H9 (cell line): Measurements from ENCODE around the gene PHAX. TPM values are rescaled to one million over a fixed set of nuclear protein-coding genes. Genes with fewer than 3 reads are reported as not detected.

Experiments
- DNase-seq: peaks from one replicate; pipeline ENCODE4 v3.0.0-alpha.2; 2017
- H2AFZ ChIP-seq: one replicate; pipeline ENCODE4 v1.6.1; 2013; ENCODE audit warnings: mild to moderate bottlenecking, low read length, control low read depth, moderate library complexity
- H2AK5ac ChIP-seq: 2 replicates; pipeline ENCODE4 v1.6.1; 2013; ENCODE audit warnings: low read length, control low read depth, mixed read lengths; ENCODE audit not compliant: insufficient read length
- H2BK120ac ChIP-seq: one replicate; pipeline ENCODE4 v1.6.1; 2013; ENCODE audit warnings: low read depth, mild to moderate bottlenecking, low read length, control low read depth, inconsistent platforms; ENCODE audit not compliant: poor library complexity, severe bottlenecking
- H2BK12ac ChIP-seq: 2 replicates; pipeline ENCODE4 v1.6.1; 2013; ENCODE audit warnings: low read length, control low read depth, mixed read lengths, low read depth; ENCODE audit not compliant: insufficient read length
- H2BK15ac ChIP-seq: 2 replicates; pipeline ENCODE4 v1.6.1; 2013; ENCODE audit warnings: low read depth, low read length, control low read depth
- H2BK20ac ChIP-seq: one replicate; pipeline ENCODE4 v1.6.1; 2013; ENCODE audit warnings: low read depth, mild to moderate bottlenecking, low read length, control low read depth, inconsistent platforms; ENCODE audit not compliant: poor library complexity, severe bottlenecking
- H2BK5ac ChIP-seq: 2 replicates; pipeline ENCODE4 v1.6.1; 2013; ENCODE audit warnings: low read length, control low read depth, mixed read lengths; ENCODE audit not compliant: insufficient read length
- H3K14ac ChIP-seq: 2 replicates; pipeline ENCODE4 v1.6.1; 2013; ENCODE audit warnings: low read length, control low read depth; ENCODE audit not compliant: insufficient read depth
- H3K18ac ChIP-seq: 2 replicates; pipeline ENCODE4 v1.6.1; 2013; ENCODE audit warnings: low read depth, mild to moderate bottlenecking, mixed read lengths, low read length, control low read depth; ENCODE audit not compliant: insufficient read length
- H3K23ac ChIP-seq: 2 replicates; pipeline ENCODE4 v1.6.1; 2013; ENCODE audit warnings: low read length, control low read depth, mixed read lengths, low read depth; ENCODE audit not compliant: insufficient read length
- H3K23me2 ChIP-seq: 2 replicates; pipeline ENCODE4 v1.6.1; 2013; ENCODE audit warnings: low read depth, mild to moderate bottlenecking, mixed read lengths, low read length, control low read depth; ENCODE audit not compliant: insufficient read length, poor library complexity, severe bottlenecking
- H3K27ac ChIP-seq: 2 replicates; pipeline ENCODE4 v1.5.1; 2013; ENCODE audit warnings: low read length, control low read depth, mixed read lengths, low read depth; ENCODE audit not compliant: insufficient read length
- H3K27me3 ChIP-seq: 2 replicates; pipeline ENCODE4 v1.6.1; 2013; ENCODE audit warnings: low read length, control low read depth, inconsistent platforms; ENCODE audit not compliant: insufficient read depth
- H3K4ac ChIP-seq: 2 replicates; pipeline ENCODE4 v1.6.1; 2013; ENCODE audit warnings: low read depth, mild to moderate bottlenecking, control low read depth, inconsistent platforms, low read length, moderate library complexity
- H3K4me1 ChIP-seq: 2 replicates; pipeline ENCODE4 v1.6.1; 2013; ENCODE audit warnings: low read length, control low read depth, inconsistent platforms; ENCODE audit not compliant: insufficient read depth
- H3K4me2 ChIP-seq: 2 replicates; pipeline ENCODE4 v1.6.1; 2013; ENCODE audit warnings: low read length, control low read depth, mixed read lengths; ENCODE audit not compliant: insufficient read length, insufficient read depth
- H3K56ac ChIP-seq: 2 replicates; pipeline ENCODE4 v1.6.1; 2013; ENCODE audit warnings: low read depth, mild to moderate bottlenecking, mixed read lengths, low read length, control low read depth; ENCODE audit not compliant: insufficient read length
- H3K79me1 ChIP-seq: 2 replicates; pipeline ENCODE4 v1.6.1; 2013; ENCODE audit warnings: low read depth, mild to moderate bottlenecking, moderate library complexity, low read length, control low read depth, inconsistent platforms; ENCODE audit not compliant: insufficient read depth, poor library complexity, severe bottlenecking
- H3K79me2 ChIP-seq: 2 replicates; pipeline ENCODE4 v1.6.1; 2013; ENCODE audit warnings: low read length, control low read depth, inconsistent platforms; ENCODE audit not compliant: insufficient read depth
- H3K9ac ChIP-seq: 2 replicates; pipeline ENCODE4 v1.6.1; 2013; ENCODE audit warnings: low read length, control low read depth, mixed read lengths; ENCODE audit not compliant: insufficient read length; ENCODE audit errors: extremely low read depth
- H3K9me3 ChIP-seq: one replicate; pipeline ENCODE4 v1.6.1; 2013; ENCODE audit warnings: low read depth, low read length, inconsistent platforms; ENCODE audit not compliant: control insufficient read depth
- H3T11ph ChIP-seq: one replicate; pipeline ENCODE4 v1.6.1; 2013; ENCODE audit warnings: mild to moderate bottlenecking, low read length, control low read depth, inconsistent platforms
- H4K20me1 ChIP-seq: one replicate; pipeline ENCODE4 v1.6.1; 2013; ENCODE audit not compliant: control insufficient read depth, insufficient read length, insufficient read depth
- H4K5ac ChIP-seq: 2 replicates; pipeline ENCODE4 v1.6.1; 2013; ENCODE audit warnings: low read depth, mild to moderate bottlenecking, mixed read lengths, low read length, control low read depth; ENCODE audit not compliant: insufficient read length
- H4K8ac ChIP-seq: replicated peaks from 2 replicates; pipeline ENCODE4 v1.6.1; 2013; ENCODE audit warnings: low read length, control low read depth, mixed read lengths, low read depth; ENCODE audit not compliant: insufficient read length
- H4K91ac ChIP-seq: 2 replicates; pipeline ENCODE4 v1.6.1; 2013; ENCODE audit warnings: low read depth, mild to moderate bottlenecking, moderate library complexity, mixed read lengths, low read length, control low read depth; ENCODE audit not compliant: insufficient read length
- H3K27ac Mint-ChIP-seq, 3 experiments: 2 replicates in 2 of 3; 3 replicates in 1 of 3; pipeline ENCODE4 v1.8.0; 2020 to 2021; ENCODE audit warnings: mixed read lengths in 3 of 3, mild to moderate bottlenecking in 1 of 3, moderate library complexity in 1 of 3
- H3K27me3 Mint-ChIP-seq: 2 replicates; pipeline ENCODE4 v1.8.0; 2021; ENCODE audit warnings: low read depth, mild to moderate bottlenecking, moderate library complexity, mixed read lengths
- H3K36me3 Mint-ChIP-seq, 3 experiments: 2 replicates in 2 of 3; 3 replicates in 1 of 3; pipeline ENCODE4 v1.8.0; 2020 to 2021; ENCODE audit warnings: low read depth in 3 of 3, mixed read lengths in 3 of 3; ENCODE audit not compliant: insufficient read depth in 1 of 3
- H3K4me1 Mint-ChIP-seq, 2 experiments: 2 replicates each; pipeline ENCODE4 v1.8.0; 2020; ENCODE audit warnings: mixed read lengths in 2 of 2
- H3K4me3 Mint-ChIP-seq, 2 experiments: 2 replicates in 1 of 2; 3 replicates in 1 of 2; pipeline ENCODE4 v1.8.0; 2020 to 2021; ENCODE audit warnings: mild to moderate bottlenecking in 2 of 2, mixed read lengths in 2 of 2, moderate library complexity in 1 of 2
- H3K9me3 Mint-ChIP-seq, 2 experiments: 2 replicates in 1 of 2; 3 replicates in 1 of 2; pipeline ENCODE4 v1.8.0; 2020; ENCODE audit warnings: mild to moderate bottlenecking in 2 of 2, mixed read lengths in 2 of 2, moderate library complexity in 1 of 2
- CTCF ChIP-seq: fragments of 200-600 bp; sonication (generic); conservative IDR thresholded peaks from 3 replicates; pipeline ENCODE4 v1.8.0; 2021; ENCODE audit warnings: antibody characterized with exemption, mild to moderate bottlenecking
- WGBS: extraction: QIAGEN DNeasy Blood & Tissue Kit; methylation state at CpG from one replicate; pipeline ENCODE4 v1.1.7; 2013; ENCODE audit warnings: missing lambda C conversion rate, low lambda C conversion rate, mixed read lengths; ENCODE audit not compliant: insufficient read length; ENCODE audit errors: extremely low coverage; 5-methylcytosine and 5-hydroxymethylcytosine counted together
- total RNA-seq: library from RNA; stranded (reverse); gene quantifications from 2 replicates; pipeline ENCODE4 v1.2.1, GENCODE V29; 2021

The PHAX gene
- total RNA-seq, 1 experiment from 2014 or later = 65.6 TPM

GRCh38 chr5:126589536-126590297, 11.0 kb upstream of the PHAX start:
- no peak overlapping the region for H2AK5ac ChIP-seq
- no peak overlapping the region for H3K14ac ChIP-seq
- H3K36me3 Mint-ChIP-seq = peaks cover 46 to 72% (median 68%) of the 10 kb centered on the region in 3 experiments
- no peak overlapping the region for H3K23ac ChIP-seq
- no CpG with 5 or more reads among the region's 28 CpGs for WGBS
- no peaks in the 10 kb centered on the region for H4K20me1 ChIP-seq
- no peaks in the 10 kb centered on the region for H3K27me3 ChIP-seq
- no peak overlapping the region for H3K18ac ChIP-seq
- H3T11ph ChIP-seq = no peak overlapping the region
- no peak overlapping the region for H3K56ac ChIP-seq
- no peak overlapping the region for H2BK12ac ChIP-seq
- no peaks in the 10 kb centered on the region for H3K27me3 Mint-ChIP-seq
- H3K4me1 Mint-ChIP-seq = peaks cover 25 to 27% of the 10 kb centered on the region in 2 experiments
- no peak for DNase-seq
- H4K5ac ChIP-seq = no peak overlapping the region
- no peaks in the 10 kb centered on the region for H3K79me1 ChIP-seq
- H3K27ac ChIP-seq = no peak overlapping the region
- no peak overlapping the region for H3K4me3 Mint-ChIP-seq
- H4K8ac ChIP-seq = no peak overlapping the region
- H3K23me2 ChIP-seq = peaks cover 8% of the 10 kb centered on the region
- H2BK15ac ChIP-seq = no peak overlapping the region
- H3K9me3 ChIP-seq = no peaks in the 10 kb centered on the region
- H2BK20ac ChIP-seq = no peak overlapping the region
- peaks cover 0 to 8% of the 10 kb centered on the region in 2 experiments; a peak in 1 of 5 replicates for H3K9me3 Mint-ChIP-seq
- H2BK5ac ChIP-seq = no peak overlapping the region
- no peak overlapping the region for H2BK120ac ChIP-seq
- peaks cover 2% of the 10 kb centered on the region; the same call in 1 of the 2 replicates for H3K4me1 ChIP-seq
- H3K4me2 ChIP-seq = no peak overlapping the region
- no peak overlapping the region for H2AFZ ChIP-seq
- H3K4ac ChIP-seq = no peak overlapping the region
- no peak overlapping the region for H3K27ac Mint-ChIP-seq
- no peak overlapping the region for H4K91ac ChIP-seq
- no peak for TF ChIP-seq CTCF
- no peak overlapping the region for H3K9ac ChIP-seq
- H3K79me2 ChIP-seq = peaks cover 6% of the 10 kb centered on the region; the same call in 1 of the 2 replicates
